ENCODE measurements around the gene PRKACA.
A peak's percentile ranks its signal among the peaks of the same experiment; 100 is the strongest.

PRKACA gene

DNA sequence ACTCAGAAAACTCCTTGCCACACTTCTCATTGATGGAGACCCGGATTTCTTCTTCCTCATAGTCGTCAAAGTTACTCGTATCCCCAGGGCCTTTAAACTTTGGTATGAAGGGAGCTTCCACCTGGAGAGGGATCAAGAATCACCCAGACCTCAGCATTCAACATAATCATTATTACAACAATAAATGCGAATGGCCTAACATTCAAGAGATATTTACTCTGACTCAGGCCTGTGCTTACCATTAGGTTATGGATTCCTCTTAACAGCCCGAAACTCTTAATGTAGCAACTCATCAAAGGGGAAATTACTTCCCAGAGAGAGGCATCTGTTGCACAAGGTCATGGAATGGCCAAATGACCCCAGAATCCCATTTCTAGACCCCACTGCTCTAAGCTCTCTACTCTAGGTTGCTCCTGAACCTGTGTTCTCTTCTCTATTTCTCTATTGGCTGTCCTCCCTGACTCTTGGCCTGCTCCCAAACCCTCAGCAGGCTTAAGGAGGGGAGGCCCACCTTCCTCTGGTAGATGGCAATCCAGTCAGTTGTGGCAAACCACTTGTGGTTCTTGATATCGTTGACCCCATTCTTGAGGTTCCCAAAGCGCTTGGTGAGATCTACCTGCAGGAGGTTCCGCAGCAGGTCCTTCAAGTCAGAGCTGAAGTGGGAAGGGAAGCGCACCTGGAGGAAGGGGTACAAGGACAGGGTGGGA lies 24.3 kb downstream of the PRKACA start:
- DNase-seq (ENCODE audit: low read depth), result no peak

DNA sequence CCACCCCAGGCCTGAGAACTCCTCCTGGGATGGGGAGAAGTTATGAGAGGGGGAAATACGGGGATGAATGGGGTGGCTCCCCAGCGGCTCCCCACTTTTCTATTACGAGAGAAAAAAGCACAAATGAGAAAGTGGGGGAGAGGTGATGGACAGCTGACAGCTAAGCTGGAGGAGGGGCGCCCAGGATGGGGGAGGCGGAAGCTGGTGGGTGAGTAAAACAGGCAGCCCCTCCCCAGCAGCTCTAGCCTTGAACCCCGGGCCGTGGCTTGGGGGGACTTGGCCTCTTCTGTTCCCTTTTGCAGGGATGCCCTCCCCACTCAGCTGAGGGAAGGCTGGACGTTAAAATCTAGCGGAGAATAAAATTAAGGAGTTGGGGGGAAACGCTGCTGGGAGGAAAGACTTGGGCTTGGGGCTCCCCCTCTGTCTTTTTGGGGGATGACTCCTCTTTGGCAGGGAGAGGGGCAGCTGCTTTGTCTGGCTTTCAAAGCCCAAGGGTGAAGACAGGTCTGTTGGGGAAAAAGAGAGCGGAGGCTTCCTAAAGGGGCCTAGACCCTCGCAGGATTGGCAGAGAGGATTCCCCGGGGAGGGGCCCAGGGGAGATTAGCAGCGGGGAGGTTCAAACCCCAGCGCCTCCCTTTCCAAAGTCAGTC lies 25.6 kb downstream of the PRKACA start:
- DNase-seq (ENCODE audit: low read depth), result no peak

DNA sequence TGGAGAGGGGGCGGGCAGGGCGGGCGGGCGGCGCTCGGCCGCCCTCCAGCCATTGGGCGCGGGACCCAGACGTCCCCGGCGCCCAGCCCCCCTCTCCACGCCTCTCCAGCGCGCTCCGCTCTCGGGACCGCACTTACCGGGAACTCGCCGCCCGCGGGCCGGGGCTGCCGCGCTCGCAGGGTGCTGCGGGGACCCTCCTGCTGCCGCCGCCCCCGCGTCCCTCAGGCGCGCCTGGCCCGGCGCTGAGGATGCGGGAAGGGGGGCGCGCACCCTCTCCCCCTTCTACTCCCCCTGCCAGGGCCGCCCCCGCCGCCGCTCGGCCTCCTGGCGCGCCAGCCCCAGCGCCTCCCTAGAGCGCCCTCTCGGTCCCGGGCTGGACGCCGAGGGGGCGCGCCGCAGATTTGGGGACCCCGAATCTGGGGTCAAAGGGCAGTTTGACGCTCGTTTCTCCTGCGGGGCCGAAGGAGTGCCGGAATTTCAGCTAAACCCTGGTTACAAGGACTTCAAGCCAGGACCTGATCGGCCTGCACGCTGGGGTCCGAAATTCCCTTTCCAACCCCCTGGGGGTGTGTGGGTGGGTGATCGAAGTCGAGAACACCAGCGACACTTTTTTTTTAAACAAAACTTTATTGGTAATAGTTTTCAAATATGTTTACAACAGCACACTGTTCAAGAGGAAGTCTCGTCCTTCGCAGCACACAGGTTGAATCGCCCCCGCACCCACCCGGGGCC lies 26.3 kb downstream of the PRKACA start:
- peak; percentile 51 for DNase-seq (ENCODE audit: low read depth)

DNA sequence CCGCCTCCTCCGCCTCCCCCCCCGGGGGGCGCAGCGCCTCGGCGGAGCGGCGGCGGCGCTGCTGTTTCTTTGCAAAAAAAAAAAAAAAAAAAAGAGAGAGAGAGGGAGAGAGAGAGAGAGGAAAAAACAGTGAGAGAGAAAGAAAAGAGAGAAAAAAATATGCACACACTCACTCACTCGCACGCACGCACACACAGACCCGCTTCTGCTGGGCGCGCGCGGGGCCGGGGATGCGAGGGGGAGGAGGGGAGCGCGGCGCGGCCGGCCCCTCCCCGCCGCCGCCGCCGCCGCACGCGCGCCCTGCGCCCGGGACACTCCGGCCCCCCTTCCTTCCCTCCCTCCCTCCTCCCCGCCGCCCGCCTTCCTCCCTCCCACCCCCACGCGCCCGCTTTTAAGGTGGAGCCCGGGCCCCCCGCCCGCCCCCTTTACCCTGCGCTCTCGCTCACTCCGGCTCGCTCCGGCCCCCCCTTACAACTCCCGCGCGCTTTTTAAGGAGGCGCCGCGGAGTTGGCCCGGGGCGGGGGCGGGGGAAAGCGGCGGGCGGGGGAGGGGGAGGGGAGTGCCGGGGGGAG lies 27.0 kb downstream of the PRKACA start, which contains the start of gene SAMD1:
TSS of gene SAMD1 (minus strand) at position 243 of the 572 bp plus-strand sequence.
- DNase-seq (ENCODE audit: low read depth), result peak; percentile 87

DNA sequence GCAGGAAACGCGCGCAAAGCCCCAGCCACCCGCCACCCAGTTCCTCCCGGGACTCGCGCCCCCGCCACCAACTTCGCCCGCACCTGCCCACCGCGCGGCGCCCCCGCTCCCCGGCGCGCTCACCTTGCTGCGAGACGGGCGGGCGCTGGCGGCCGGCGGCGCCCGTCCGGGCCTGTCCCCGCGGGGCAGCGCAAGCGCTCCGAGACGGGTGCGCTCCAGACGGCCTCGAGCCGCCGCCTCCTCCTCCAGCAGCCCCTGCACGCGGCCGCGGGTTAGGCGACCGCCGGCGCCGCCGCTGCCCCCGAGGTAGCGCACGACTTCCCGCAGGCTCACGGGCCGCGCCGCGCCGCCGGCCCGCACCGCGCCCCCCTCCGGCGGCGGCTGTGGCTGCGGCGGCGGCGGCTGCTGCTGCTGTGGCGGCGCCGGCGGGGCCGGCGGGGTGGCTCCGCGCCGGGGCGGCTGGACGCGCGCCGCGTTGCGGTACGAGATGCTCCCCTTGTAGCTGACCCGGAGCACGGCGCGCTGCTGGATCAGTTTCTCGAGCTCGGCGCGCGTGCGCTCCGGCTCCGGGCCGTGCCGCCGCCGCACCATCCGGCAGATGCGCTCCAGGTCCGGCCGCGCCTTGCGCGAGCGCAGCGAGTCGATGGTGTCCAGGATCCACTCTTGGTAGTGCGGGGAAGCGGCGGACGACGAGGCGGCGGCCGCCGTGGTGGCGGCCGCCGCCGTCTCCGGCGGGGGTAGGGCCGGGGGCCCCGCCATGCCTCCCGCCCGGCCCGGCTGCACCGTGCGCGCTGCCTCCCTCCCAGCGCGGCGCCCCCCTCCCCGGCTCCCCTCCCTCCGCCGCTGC lies 27.7 kb downstream of the PRKACA start:
- peak; percentile 65 for DNase-seq (ENCODE audit: low read depth)

DNA sequence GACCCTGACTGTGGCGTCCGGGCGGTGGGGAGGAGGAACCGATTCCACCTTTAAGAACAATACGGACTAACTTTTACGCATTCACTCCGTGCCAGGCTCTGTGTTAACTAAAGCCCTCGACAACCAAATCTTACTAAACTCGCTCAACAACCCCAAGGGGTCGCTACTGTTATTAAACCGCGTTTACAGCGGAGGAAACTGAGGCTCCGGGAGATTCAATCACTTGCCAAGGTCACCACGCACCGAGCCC lies 28.2 kb downstream of the PRKACA start:
- no peak for DNase-seq (ENCODE audit: low read depth)

DNA sequence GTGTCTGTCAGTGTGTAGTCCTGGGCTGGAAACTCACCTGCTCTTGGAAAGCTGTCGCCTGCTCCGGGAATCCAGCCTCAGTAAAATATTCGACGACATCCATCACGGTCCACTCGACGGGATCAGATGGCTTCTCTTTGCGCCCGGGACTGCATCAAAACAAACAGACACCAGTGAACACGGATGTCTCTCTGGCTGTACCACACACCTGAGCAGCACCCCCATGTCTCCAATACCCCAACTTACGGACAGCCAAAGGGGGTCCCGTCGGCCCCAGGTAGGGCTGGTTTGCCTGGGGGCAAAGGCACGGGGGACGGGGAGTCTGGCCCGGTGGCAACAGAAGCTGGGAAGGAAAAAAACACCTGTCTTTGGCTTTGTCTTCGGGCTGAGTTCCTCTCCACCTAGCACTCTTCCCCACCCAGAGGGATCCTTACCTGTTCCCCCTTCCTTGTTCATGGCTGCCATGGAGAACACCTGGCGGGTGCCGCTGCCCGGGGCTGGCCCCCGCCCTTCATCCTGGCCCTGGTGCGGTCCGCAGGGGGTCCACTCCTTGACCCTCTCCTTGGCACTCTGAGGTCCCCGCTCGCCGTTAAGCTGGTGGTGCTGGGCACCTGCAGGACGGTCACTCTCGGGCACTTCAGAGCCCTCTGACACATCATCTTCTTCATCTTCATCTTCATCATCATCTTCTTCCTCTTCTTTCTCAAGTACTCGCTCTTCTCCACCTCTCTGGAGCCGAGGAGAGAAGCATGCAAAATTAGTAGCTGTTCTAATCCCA lies 28.7 kb downstream of the PRKACA start:
- no peak for DNase-seq (ENCODE audit: low read depth)

DNA sequence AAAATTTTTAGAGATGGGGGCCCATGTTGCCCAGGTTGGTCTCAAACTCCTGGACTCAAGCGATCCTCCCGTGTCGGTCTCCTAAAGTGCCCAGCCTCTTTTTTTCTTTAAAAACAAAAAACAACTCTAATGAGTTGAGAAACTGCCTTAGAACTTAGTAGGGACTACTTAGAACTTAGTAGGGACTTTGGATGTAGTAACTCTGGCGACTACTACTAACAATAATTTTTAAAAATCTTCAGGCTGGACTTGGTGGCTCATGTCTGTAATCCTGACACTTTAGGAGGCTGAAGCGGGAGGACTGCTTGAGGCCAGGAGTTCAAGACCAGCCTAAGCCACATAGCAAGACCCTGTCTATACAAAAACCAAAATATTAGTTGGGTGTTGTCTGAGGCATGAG lies 31.5 kb downstream of the PRKACA start:
- DNase-seq (ENCODE audit: low read depth), result no peak

DNA sequence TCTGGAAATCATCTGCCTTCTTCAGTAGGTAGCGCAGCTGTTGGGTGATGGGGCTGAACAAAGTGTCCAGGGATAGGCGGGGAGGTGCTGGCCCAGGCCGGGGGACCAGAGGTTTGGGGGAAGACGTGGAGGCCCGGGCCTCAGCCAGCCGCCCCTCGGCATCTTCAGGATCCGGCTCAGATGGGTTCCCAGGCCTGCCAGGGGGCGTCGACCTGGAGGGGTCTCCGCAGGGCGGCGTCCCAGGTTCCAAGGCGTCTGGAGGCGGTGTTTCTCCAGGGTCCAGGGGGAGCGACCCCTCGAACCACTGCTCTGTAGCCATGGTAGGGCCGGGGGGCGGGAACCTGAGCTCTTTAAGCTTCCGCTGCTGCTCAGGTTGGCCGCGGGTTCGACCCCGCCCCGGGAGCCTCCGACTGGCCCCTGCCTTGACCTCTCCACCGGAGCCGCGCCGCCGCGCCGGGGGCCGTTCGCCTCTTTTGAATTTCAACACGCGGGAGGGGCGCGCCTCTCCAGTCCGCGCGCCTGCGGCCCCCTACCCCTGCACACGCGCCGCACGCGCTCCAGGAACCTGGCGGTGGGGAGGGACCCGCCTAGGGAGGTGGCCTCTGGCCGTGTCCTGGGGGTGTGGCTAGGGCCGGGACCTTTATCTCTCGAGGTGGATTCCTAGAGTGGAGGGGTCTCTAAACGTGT lies 32.1 kb downstream of the PRKACA start, which contains the start of gene C19orf67:
TSS of gene C19orf67 (minus strand) at position 475 of the 687 bp plus-strand sequence. CDS start at position 319, 156 bp downstream.
- no peak for DNase-seq (ENCODE audit: low read depth)

DNA sequence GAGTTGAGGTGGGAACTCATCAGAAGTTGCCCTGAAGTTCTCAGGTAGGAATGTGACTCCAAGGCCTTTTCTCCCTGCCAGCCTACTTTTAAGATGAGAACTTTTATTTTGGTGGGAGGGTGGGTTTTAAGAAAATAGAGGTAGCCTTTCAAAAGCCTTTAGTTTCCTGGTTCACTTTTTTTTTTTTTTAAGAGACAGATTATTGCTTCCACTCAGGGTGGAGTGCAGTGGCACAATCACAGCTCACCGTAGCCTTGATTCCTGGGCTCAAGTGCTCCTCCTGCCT lies 34.9 kb downstream of the PRKACA start:
- DNase-seq (ENCODE audit: low read depth), result no peak

DNA sequence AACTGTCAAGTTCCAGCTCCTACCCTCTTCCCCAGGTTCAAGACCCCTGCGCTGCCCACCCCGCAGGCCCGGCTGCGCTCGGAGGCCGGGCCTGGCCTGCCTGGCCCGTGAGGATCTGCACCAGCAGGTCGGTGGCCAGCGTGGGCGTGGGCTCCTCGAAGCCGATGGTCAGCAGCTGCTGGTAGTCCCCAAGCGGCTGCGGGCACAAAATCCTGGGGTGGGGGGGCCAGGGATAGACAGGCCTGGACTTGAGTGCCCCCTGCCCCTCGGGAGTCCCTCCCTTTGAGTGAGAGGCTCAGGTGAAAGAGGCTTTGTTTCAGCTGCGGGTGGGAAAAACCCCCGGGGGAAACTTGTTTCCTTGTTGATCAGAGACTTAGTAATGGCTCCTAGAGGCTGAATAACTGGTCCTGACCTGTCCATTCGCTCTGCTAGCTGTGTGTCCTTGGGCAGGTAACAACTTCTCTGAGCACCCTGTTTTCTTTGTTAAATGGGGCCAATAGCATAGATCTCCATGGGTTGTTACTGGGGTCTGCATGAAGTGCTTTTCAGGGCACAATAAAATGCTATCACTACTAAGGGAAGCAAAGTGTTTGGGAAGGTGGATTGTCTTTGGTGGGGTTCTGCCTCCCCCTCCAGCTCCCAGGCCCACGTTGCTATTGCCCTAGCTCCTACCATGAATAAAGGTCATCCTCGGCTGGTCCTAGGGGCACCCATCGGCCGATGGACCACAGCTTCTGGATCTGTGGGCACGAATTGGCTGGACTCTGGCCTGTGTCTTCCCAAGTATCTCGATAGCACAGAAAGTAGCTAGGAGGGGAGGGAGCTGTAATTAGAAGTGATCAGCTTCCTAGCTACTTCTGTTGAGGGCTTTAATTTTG lies 35.5 kb downstream of the PRKACA start:
- no peak for DNase-seq (ENCODE audit: low read depth)

DNA sequence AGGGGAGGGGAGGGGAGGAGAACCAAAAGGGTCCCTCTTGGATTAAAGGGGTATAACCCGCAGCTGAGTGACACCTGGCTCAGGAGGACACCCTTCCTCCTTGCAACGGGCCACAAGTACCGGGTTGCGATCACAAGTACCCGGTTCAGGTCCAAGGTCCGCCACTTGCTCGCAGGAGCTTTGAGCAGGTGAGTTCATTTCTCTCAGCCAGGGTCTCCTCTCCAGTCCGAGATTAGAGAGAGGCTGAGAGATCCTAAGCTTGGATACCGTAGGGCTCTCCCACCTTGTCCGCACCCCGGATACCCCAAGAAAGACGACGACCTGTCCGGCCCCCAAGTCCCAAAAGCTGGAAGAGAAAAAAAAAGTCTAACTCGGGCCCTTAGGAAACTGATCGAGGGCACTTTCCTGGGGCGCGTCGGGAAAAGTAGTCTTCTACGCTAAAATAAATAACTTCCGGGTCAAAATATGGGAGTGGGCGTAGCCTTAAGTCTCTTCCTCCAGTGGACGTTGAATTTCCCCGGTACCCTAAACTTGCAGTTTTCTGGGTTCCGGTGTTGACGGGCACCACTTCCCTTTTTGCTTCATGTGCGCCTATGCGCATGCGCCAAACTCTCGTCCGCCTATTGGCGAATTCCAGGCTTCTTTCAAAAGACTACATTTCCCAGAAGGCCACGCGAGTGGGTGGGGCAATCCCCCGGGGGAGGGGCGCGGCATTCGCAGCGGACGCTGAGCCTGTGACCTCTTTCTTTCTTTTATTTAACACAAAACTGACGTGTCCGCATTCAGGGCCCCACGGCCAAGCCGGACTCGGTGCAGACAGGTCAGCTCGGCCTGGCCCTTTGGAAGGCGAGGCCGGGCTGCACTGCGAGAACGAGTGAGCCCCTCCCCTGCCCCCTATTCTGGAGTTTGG lies 36.4 kb downstream of the PRKACA start:
- peak; percentile 100 for DNase-seq (ENCODE audit: low read depth)

DNA sequence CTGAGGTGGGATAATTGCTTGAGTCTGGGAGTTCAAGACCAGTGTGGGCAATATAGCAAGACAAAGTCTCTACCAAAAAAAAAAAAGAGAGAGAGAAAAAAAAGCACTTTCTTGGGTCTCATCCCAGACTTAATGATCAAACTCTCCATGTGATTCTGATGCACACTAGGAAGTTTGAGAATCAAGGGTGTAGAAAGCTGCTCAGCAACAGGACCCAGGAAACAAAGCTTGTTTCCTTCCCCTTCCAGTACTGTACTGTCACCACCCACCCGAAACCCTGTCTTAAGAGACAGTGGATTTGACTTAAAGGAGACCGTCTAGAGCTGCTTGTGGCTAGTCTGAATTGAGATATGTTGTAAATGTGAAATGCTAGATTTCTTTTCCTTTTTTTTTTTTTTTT lies 39.2 kb downstream of the PRKACA start:
- DNase-seq (ENCODE audit: low read depth), result no peak

DNA sequence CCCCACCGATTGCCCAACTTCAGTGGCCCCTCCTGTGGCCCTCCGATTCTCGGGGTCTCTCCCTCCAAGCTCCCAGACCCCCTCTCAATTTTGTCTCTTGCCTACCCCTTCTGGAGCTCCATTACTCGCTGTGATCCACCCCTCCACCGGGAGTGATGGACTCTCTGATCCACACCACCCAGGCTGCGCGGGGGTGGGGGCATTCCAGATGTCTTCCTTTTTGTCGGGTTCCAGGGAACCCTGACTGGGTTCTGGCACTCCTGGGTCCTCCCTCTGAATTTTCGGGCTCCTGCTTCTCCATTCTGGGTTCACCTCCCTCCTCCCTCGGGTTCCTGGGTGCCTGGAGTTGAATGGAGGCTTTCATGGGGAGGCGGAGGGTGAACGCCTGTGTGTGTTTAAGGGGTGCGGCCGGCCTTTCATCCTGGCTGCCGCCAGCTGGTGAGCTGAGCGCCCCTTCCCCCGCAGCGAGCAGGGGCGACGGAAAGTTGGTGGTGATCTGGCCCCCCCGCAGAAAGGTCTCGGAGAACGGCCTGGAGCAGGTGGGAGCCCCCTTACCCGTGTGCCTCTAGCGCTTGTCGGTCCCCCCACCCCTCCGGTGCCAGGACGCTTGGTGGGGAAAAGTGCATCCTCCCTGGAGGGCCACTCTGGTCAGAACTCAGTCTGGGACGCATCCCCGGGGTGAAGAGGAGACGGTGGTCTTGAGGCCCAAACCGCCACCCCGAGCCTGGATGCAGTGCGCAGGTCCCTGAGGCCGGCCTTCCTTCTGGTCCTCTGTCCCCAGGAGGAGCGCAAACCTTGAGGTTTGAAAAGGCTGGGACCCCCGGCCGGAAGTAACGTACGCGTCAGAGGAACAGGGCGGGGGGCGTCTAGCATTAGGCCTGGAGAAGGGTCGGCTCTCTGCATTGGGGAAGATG lies 43.4 kb downstream of the PRKACA start:
- no peak for DNase-seq (ENCODE audit: low read depth)

DNA sequence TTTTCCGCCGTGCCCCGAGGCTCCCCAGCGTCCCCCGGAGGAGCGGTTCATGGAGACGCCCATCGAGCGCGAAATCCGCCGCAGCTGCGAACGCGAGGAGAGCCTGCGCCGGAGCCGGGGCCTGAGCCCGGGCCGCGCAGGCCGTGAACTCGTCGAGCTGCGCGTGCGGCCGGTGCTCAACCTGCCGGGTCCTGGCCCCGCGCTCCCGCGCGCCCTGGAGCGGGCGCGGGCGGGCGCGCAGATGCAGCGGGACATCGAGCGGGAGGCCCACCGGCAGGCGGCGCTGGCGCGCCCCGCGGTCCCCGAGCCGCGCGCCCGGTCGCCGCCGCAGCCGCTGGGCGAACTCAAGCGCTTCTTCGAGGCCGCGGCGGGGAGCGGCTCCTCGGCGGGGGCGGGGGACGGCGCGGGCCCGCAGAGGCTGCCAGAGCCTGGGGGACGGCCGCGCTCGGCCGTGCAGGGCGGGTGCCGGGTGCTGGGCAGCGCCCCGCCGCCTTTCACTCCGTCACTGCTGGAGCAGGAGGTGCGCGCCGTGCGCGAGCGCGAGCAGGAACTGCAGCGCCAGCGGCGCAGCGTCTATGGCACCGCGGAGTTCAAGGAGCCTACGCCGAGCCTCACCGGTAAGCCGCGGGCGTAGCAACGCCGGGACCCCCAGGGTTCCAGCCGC lies 44.2 kb downstream of the PRKACA start:
- peak; percentile 76 for DNase-seq (ENCODE audit: low read depth)

DNA sequence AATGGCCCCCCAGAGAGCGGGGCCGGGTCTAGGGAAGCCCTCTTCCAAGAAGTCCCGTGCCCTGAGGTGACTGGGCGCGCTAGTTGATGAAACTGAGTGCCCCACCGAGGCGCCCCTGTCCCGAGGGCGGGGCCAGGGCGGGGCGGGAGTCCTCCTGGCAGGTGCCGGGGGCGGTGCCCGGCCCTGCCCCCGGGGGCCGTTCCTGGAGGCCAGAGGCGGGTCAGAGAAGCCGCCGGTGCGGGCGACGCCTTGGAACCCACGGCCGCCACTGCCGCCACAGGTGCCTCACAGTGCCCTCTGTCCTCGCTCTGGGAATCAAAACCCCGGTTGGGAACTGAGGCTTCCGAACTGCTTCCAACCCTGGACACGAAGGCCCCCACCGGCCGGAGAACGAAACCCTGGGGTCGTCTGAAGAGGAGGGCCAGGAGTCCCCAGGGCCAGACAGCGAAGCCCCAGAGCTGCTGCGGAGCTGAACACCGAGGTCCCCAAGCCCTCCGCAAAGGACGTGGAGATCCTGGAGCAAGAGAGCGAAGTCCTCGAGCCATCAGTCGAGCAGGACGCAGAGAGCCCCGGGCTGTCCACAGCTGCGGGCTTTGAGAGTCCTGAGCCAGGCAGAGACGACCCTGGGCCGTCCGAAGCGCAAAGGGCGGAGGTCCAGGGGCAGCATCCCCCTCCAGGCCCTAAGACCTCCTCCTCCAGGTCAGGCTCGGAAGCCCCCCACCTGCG lies 44.9 kb downstream of the PRKACA start, which contains the start of gene MISP3:
TSS of gene MISP3 (plus strand) at position 252 of the 726 bp plus-strand sequence. CDS start 524 bp downstream, outside the sequence.
- peak; percentile 43 for DNase-seq (ENCODE audit: low read depth)

All from EH (cell line).